Activated CD8-positive, alpha-beta T cell treated with anti-CD3 and anti-CD28 coated beads for 36 hours (primary cell): ENCODE measurements around the gene ELAVL4. TPM values are rescaled to one million over a fixed set of nuclear protein-coding genes. Genes with fewer than 3 reads are reported as not detected.

Experiments used
- ATAC-seq: fragments of 200-7000 bp; cut with Tn5 transposase; one replicate; pipeline ENCODE4 v1.10.0; 2021; ENCODE audit warnings: mild to moderate bottlenecking, moderate library complexity
- CTCF ChIA-PET: fragments of 350-600 bp; sonication (Branson Sonifier 250); formaldehyde crosslinking; loops from one replicate; lab custom pipeline; 2021; ENCODE audit warnings: antibody characterized with exemption; lab: Charles Lee
- POLR2A ChIA-PET: fragments of 350-600 bp; sonication (Branson Sonifier 250); formaldehyde crosslinking; loops from one replicate; lab custom pipeline; 2021; ENCODE audit warnings: antibody characterized with exemption; lab: Charles Lee
- DNase-seq: peaks from one replicate; pipeline ENCODE4 v3.0.0-alpha.2; 2020
- H3K27ac Mint-ChIP-seq: one replicate; pipeline ENCODE4 v1.8.0; 2021; ENCODE audit warnings: mild to moderate bottlenecking, mixed read lengths
- H3K27me3 Mint-ChIP-seq: one replicate; pipeline ENCODE4 v1.8.0; 2021; ENCODE audit warnings: mixed read lengths
- H3K36me3 Mint-ChIP-seq: one replicate; pipeline ENCODE4 v1.8.0; 2021; ENCODE audit warnings: low read depth, mixed read lengths
- H3K4me1 Mint-ChIP-seq: one replicate; pipeline ENCODE4 v1.8.0; 2021; ENCODE audit warnings: low read depth, mixed read lengths
- H3K4me3 Mint-ChIP-seq: one replicate; pipeline ENCODE4 v1.8.0; 2021; ENCODE audit warnings: mild to moderate bottlenecking, moderate library complexity, mixed read lengths
- H3K9me3 Mint-ChIP-seq: one replicate; pipeline ENCODE4 v1.8.0; 2021; ENCODE audit warnings: mixed read lengths
- CTCF ChIP-seq: fragments of 200-600 bp; IDR thresholded peaks from one replicate; pipeline ENCODE4 v1.8.0; 2022; ENCODE audit warnings: antibody characterized with exemption, mild to moderate bottlenecking
- intact Hi-C: fragments of 100-400 bp; cut with micrococcal nuclease; formaldehyde crosslinking; loops from one replicate; pipeline ENCODE4 v1.10.0; 2022
- total RNA-seq, 2 experiments: library from RNA; stranded (reverse); gene quantifications; one replicate each; pipeline ENCODE4 v1.2.3, GENCODE V29; 2021

Gene ELAVL4
- total RNA-seq, 2 experiments from 2014 or later = not detected

- no peak for DNase-seq
- no peaks in the 10 kb centered on the region for H3K9me3 Mint-ChIP-seq
- no peak overlapping the region for H3K4me3 Mint-ChIP-seq
- ChIA-PET CTCF (no interaction called here), POLR2A (no interaction called here)
- H3K36me3 Mint-ChIP-seq = no peaks in the 10 kb centered on the region
- H3K4me1 Mint-ChIP-seq = no peaks in the 10 kb centered on the region
- intact Hi-C loops = no loop called here
- no peak overlapping the region for H3K27ac Mint-ChIP-seq
- peaks cover 1% of the 10 kb centered on the region for H3K27me3 Mint-ChIP-seq
- no peak for ATAC-seq
- no peak for TF ChIP-seq CTCF
Observed at GRCh38 chr1:50097791-50098190, 10.9 kb upstream of the ELAVL4 start.

- Mint-ChIP-seq H3K9me3 (no peaks in the 10 kb centered on the region), H3K36me3 (no peaks in the 10 kb centered on the region), H3K4me1 (no peaks in the 10 kb centered on the region), H3K27me3 (peaks cover 3% of the 10 kb centered on the region), H3K4me3 (no peak overlapping the region), H3K27ac (no peak overlapping the region)
- DNase-seq (no peak), ATAC-seq (no peak)
- intact Hi-C loops = no loop called here
- no peak for TF ChIP-seq CTCF
- ChIA-PET CTCF (no interaction called here), POLR2A (no interaction called here)
Observed at GRCh38 chr1:50098591-50099021, 10.1 kb upstream of the ELAVL4 start.

GRCh38 chr1:50099654-50100053, 9.1 kb upstream of the ELAVL4 start:
- ATAC-seq (no peak), DNase-seq (no peak)
- intact Hi-C loops = no loop called here
- ChIA-PET CTCF (no interaction called here), POLR2A (no interaction called here)
- Mint-ChIP-seq H3K27me3 (peaks cover 5% of the 10 kb centered on the region), H3K4me1 (no peaks in the 10 kb centered on the region), H3K9me3 (no peaks in the 10 kb centered on the region), H3K36me3 (no peaks in the 10 kb centered on the region), H3K4me3 (no peak overlapping the region), H3K27ac (no peak overlapping the region)
- no peak for TF ChIP-seq CTCF

- ATAC-seq (no peak), DNase-seq (no peak)
- TF ChIP-seq CTCF = no peak
- H3K9me3 Mint-ChIP-seq = no peaks in the 10 kb centered on the region
- H3K27ac Mint-ChIP-seq = no peak overlapping the region
- H3K4me1 Mint-ChIP-seq = no peaks in the 10 kb centered on the region
- POLR2A ChIA-PET = no interaction called here
- CTCF ChIA-PET = interaction anchor here (1.2 kb wide), 1 partner anchor 16 kb away, joined by 3 read pairs; no protein-coding TSS in a partner anchor
- no peak overlapping the region for H3K4me3 Mint-ChIP-seq
- intact Hi-C loops = no loop called here
- peaks cover 14% of the 10 kb centered on the region for H3K27me3 Mint-ChIP-seq
- H3K36me3 Mint-ChIP-seq = no peaks in the 10 kb centered on the region
Observed at GRCh38 chr1:50103615-50104081, 5.1 kb upstream of the ELAVL4 start.

GRCh38 chr1:50105433-50105832, 3.3 kb upstream of the ELAVL4 start:
- POLR2A ChIA-PET = no interaction called here
- CTCF ChIA-PET = interaction anchor here (1.0 kb wide), 1 partner anchor 15 kb away, joined by 3 read pairs; no protein-coding TSS in a partner anchor
- intact Hi-C loops = no loop called here
- no peak for ATAC-seq
- H3K36me3 Mint-ChIP-seq = no peaks in the 10 kb centered on the region
- H3K9me3 Mint-ChIP-seq = no peaks in the 10 kb centered on the region
- peaks cover 15% of the 10 kb centered on the region for H3K4me1 Mint-ChIP-seq
- no peak for TF ChIP-seq CTCF
- DNase-seq = no peak
- H3K27me3 Mint-ChIP-seq = peaks cover 29% of the 10 kb centered on the region
- H3K27ac Mint-ChIP-seq = no peak overlapping the region
- H3K4me3 Mint-ChIP-seq = no peak overlapping the region
